Measurements from ENCODE around the gene UGT1A1. TPM values are rescaled to one million over a fixed set of nuclear protein-coding genes. Genes with fewer than 3 reads are reported as not detected.

Gene UGT1A1
- total RNA-seq, 1 experiment from 2014 or later, result not detected

DNA sequence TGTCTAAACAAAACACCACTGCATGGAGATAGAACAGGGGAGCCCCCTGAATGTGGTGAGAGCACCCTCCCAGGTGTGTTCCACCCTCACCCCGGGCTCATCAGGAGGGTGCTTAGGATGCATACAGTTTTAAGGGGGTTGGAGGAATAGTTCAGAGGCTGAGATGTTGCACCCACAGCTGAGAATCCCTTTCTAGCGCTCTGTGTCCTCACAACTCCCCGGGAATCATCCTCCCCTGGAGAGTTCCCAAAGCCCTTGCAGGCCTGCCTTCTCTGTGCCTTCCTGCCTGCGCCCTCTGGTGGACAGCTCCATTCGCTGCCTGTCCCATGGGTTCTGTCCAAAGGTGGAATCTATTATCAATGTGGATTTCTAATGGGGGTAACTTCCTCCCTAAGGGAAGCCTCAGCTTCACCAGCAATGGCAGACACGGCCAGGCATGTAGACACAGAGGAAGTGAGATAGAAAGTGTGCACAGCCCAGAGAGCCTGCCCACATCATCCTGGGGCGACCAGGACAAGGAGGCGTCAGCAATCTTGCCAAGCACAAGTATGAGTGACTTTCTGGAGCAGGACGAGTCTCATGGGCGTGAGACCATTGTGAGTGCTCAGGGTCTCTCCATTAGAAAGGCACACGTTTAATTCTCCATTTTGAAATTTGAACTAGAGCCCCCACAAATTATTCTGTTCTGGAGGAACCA is 48.6 kb upstream of the UGT1A1 start:
- POLR2A ChIA-PET, result no interaction called here
- Histone ChIP-seq H3K79me2 (ENCODE audit: insufficient read depth, low read length) (no peaks in the 10 kb centered on the region), H3K27ac (ENCODE audit: low read depth, low read length) (no peak overlapping the region), H3K4me2 (ENCODE audit: low read length) (no peak overlapping the region), H3K4me3 (replicated peaks in 1 of 2; ENCODE audit: low read depth in 1 of 2, low read length in 2 of 2) (no peak overlapping the region), H3K36me3 (ENCODE audit: control insufficient read depth in 1 of 2, insufficient read depth in 2 of 2, low read length in 2 of 2) (no peaks in the 10 kb centered on the region), H3K27me3 (ENCODE audit: insufficient read depth, low read length) (peaks cover 11% of the 10 kb centered on the region; the same call in 1 of the 2 replicates), H3K9me2 (ENCODE audit: insufficient read depth) (no peaks in the 10 kb centered on the region), H3K9me3 (ENCODE audit: control insufficient read depth in 1 of 2, insufficient read depth in 1 of 2, low read depth in 1 of 2, low read length in 2 of 2) (no peaks in the 10 kb centered on the region), H3K9ac (ENCODE audit: low read length) (no peak overlapping the region), H4K20me1 (ENCODE audit: insufficient read depth) (no peaks in the 10 kb centered on the region), H3K4me1 (ENCODE audit: control insufficient read depth in 1 of 2, insufficient read depth in 2 of 2, low read length in 2 of 2) (no peaks in the 10 kb centered on the region), H2AFZ (ENCODE audit: low read depth, low read length, poor library complexity, severe bottlenecking) (peak overlapping the region; percentile 52)
- no TSS peak for BruUV-seq (replicated peaks)
- ATAC-seq (peak; percentile 98), DNase-seq (ENCODE audit: low read depth, low spot score) (peak; percentile 47)
- TF ChIP-seq POLR2AphosphoS5 (IDR thresholded peaks at IDR 0.05; ENCODE audit: low read depth, low read length), result no peak
- TF ChIP-seq, protein P1, sequence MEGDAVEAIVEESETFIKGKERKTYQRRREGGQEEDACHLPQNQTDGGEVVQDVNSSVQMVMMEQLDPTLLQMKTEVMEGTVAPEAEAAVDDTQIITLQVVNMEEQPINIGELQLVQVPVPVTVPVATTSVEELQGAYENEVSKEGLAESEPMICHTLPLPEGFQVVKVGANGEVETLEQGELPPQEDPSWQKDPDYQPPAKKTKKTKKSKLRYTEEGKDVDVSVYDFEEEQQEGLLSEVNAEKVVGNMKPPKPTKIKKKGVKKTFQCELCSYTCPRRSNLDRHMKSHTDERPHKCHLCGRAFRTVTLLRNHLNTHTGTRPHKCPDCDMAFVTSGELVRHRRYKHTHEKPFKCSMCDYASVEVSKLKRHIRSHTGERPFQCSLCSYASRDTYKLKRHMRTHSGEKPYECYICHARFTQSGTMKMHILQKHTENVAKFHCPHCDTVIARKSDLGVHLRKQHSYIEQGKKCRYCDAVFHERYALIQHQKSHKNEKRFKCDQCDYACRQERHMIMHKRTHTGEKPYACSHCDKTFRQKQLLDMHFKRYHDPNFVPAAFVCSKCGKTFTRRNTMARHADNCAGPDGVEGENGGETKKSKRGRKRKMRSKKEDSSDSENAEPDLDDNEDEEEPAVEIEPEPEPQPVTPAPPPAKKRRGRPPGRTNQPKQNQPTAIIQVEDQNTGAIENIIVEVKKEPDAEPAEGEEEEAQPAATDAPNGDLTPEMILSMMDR (IDR thresholded peaks at IDR 0.05 in 2 of 3, conservative IDR thresholded peaks at IDR 0.05 in 1 of 3; ENCODE audit: borderline replicate concordance in 1 of 3, insufficient read depth in 1 of 3, low read depth in 2 of 3, low read length in 2 of 3), result peak; percentile 61 to 97 (median 96); a peak in 5 of 6 replicates
- TF ChIP-seq, protein P2, sequence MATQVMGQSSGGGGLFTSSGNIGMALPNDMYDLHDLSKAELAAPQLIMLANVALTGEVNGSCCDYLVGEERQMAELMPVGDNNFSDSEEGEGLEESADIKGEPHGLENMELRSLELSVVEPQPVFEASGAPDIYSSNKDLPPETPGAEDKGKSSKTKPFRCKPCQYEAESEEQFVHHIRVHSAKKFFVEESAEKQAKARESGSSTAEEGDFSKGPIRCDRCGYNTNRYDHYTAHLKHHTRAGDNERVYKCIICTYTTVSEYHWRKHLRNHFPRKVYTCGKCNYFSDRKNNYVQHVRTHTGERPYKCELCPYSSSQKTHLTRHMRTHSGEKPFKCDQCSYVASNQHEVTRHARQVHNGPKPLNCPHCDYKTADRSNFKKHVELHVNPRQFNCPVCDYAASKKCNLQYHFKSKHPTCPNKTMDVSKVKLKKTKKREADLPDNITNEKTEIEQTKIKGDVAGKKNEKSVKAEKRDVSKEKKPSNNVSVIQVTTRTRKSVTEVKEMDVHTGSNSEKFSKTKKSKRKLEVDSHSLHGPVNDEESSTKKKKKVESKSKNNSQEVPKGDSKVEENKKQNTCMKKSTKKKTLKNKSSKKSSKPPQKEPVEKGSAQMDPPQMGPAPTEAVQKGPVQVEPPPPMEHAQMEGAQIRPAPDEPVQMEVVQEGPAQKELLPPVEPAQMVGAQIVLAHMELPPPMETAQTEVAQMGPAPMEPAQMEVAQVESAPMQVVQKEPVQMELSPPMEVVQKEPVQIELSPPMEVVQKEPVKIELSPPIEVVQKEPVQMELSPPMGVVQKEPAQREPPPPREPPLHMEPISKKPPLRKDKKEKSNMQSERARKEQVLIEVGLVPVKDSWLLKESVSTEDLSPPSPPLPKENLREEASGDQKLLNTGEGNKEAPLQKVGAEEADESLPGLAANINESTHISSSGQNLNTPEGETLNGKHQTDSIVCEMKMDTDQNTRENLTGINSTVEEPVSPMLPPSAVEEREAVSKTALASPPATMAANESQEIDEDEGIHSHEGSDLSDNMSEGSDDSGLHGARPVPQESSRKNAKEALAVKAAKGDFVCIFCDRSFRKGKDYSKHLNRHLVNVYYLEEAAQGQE (IDR thresholded peaks at IDR 0.05; ENCODE audit: low read depth), result no peak
- no peak for TF ChIP-seq ELF1 (IDR thresholded peaks at IDR 0.05; ENCODE audit: borderline replicate concordance, low read depth)
- TF ChIP-seq POLR2A (IDR thresholded peaks at IDR 0.05; ENCODE audit: borderline replicate concordance, extremely low read depth, insufficient read depth, insufficient read length), result no peak
- peak; percentile 16 for TF ChIP-seq YY1 (IDR thresholded peaks at IDR 0.05; ENCODE audit: extremely low read depth, insufficient replicate concordance, low read depth, low read length)
- no peak for TF ChIP-seq CBX3 (IDR thresholded peaks at IDR 0.05; ENCODE audit: low read depth)
- TF ChIP-seq RAD21 (IDR thresholded peaks at IDR 0.05; ENCODE audit: low read depth), result peak; percentile 86
- TF ChIP-seq, protein P3, sequence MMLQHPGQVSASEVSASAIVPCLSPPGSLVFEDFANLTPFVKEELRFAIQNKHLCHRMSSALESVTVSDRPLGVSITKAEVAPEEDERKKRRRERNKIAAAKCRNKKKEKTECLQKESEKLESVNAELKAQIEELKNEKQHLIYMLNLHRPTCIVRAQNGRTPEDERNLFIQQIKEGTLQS (IDR thresholded peaks at IDR 0.05), result no peak
- TF ChIP-seq ZNF274 (IDR thresholded peaks at IDR 0.05; ENCODE audit: low read depth, low read length), result no peak
- TF ChIP-seq CEBPB (IDR thresholded peaks at IDR 0.05; ENCODE audit: low read depth), result no peak
- no peak for TF ChIP-seq EZH2phosphoT487 (IDR thresholded peaks at IDR 0.05; ENCODE audit: borderline replicate concordance)
- no peak for TF ChIP-seq ZFX (IDR thresholded peaks at IDR 0.05)
- CTCF ChIA-PET, result interaction anchor here (1.1 to 1.4 kb wide), 4 partner anchors 17 to 305 kb away, joined by 3 to 5 read pairs (median 3); partner anchors contain the start of gene UGT1A3
- intact Hi-C loops (cut with micrococcal nuclease), result loop anchor here (1.0 kb wide), 1 partner anchor 307 kb away; no protein-coding TSS in a partner anchor
- RAD21 ChIA-PET (ENCODE audit: low non-redundant PET in 1 of 2, low total read pairs in 2 of 2, uncharacterized antibody in 2 of 2, unreplicated experiment in 2 of 2), result no interaction called here
